ENCODE results near the gene SSRP1. TPM values are rescaled to one million over a fixed set of nuclear protein-coding genes. Genes with fewer than 3 reads are reported as not detected.

SSRP1 gene
- total RNA-seq, 1 donor from 2014 or later, result 79.5 TPM

DNA sequence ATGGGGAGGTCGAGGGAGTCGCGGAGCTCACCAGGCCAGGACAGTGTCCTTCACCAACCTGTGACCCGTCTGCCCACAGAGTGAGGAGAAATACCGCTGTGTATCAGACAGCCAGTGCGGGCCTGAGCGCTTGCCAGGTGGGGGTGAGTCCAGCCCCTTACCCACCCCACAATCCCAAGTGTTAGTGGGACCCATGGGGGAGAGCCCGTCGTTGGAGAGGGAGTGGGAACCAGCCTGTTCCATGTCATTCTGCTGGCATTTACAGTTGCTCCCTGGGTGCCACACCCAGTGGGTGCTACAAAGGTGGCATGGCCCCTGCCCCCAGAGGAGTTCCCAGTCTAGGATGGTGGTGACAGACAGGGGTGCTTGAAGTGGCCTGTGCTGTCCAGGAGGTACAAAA, 11.6 kb upstream of the SSRP1 start:
- H3K27me3 ChIP-seq (ENCODE audit: insufficient read depth, low read length), result no peaks in the 10 kb centered on the region
- Mint-ChIP-seq H3K4me1 (ENCODE audit: low read depth, unreplicated experiment) (no peaks in the 10 kb centered on the region), H3K27ac (ENCODE audit: unreplicated experiment) (no peak overlapping the region), H3K27me3 (ENCODE audit: low read depth, unreplicated experiment) (peaks cover 24% of the 10 kb centered on the region), H3K36me3 (ENCODE audit: low read depth, unreplicated experiment) (no peaks in the 10 kb centered on the region), H3K9me3 (ENCODE audit: unreplicated experiment) (peaks cover 6% of the 10 kb centered on the region), H3K4me3 (ENCODE audit: unreplicated experiment) (no peak overlapping the region)
- no peak overlapping the region for H3K4me3 ChIP-seq (ENCODE audit: insufficient read depth, low read depth, low read length)
- H3K27ac ChIP-seq (ENCODE audit: low read depth, low read length), result no peak overlapping the region
- H4K20me1 ChIP-seq (ENCODE audit: insufficient read depth, low read length), result no peaks in the 10 kb centered on the region
- no peak for TF ChIP-seq EZH2 (IDR thresholded peaks at IDR 0.05; ENCODE audit: insufficient read depth, low read length)
- H2AFZ ChIP-seq (ENCODE audit: low read depth, low read length), result no peak overlapping the region
- H3K79me2 ChIP-seq (ENCODE audit: insufficient read depth, low read length), result no peaks in the 10 kb centered on the region
- H3K9me3 ChIP-seq (ENCODE audit: insufficient read depth, low read depth, low read length), result peaks cover 10% of the 10 kb centered on the region
- no peak overlapping the region for H3K9ac ChIP-seq (ENCODE audit: low read length)
- H3K4me2 ChIP-seq (ENCODE audit: low read length), result no peak overlapping the region
- no peak for DNase-seq (ENCODE audit: low read depth)
- H3K4me1 ChIP-seq (ENCODE audit: insufficient read depth, low read length), result no peaks in the 10 kb centered on the region
- H3K36me3 ChIP-seq (ENCODE audit: insufficient read depth, low read length), result no peaks in the 10 kb centered on the region
- FAIRE-seq, result no peak

DNA sequence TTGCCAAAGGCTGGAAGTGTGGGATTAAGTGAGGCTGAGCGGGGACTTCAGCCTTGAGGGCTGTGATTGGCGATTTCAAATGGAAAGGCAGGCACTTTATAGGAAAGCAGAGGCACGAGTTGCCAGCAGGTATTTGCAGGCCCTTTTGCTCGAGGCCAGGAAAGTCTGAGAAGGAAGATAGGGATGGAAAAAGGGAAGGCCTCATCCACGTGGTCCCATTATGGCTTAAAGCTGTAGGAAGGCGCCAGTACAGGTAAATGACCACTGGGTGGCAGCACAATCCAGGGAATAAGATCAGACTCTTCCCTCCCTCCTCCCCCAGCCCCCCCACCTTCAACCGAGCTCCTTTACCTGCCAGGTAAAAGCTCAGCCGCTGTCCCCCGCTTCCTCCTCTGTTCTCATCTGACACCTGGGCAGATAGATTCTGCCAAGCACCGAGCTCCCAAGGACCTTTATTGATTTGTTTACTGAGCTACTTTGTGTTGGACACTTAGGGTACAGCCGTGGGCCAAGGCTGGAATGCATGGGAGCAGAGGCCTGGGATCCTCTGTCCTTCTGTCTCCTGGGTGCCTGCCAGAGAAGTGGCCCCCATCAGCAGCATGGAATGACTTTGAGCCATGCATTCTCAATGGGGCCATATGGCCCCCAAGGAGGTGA, 10.0 kb upstream of the SSRP1 start:
- Histone ChIP-seq H3K4me3 (ENCODE audit: insufficient read depth, low read depth, low read length) (no peak overlapping the region), H3K9ac (ENCODE audit: low read length) (peak overlapping the region; percentile 10), H3K27ac (ENCODE audit: low read depth, low read length) (no peak overlapping the region), H4K20me1 (ENCODE audit: insufficient read depth, low read length) (no peaks in the 10 kb centered on the region), H3K27me3 (ENCODE audit: insufficient read depth, low read length) (no peaks in the 10 kb centered on the region), H3K4me1 (ENCODE audit: insufficient read depth, low read length) (no peaks in the 10 kb centered on the region), H3K4me2 (ENCODE audit: low read length) (no peak overlapping the region), H3K36me3 (ENCODE audit: insufficient read depth, low read length) (no peaks in the 10 kb centered on the region), H2AFZ (ENCODE audit: low read depth, low read length) (peak overlapping the region; percentile 50), H3K9me3 (ENCODE audit: insufficient read depth, low read depth, low read length) (peaks cover under 1% of the 10 kb centered on the region), H3K79me2 (ENCODE audit: insufficient read depth, low read length) (no peaks in the 10 kb centered on the region)
- peaks cover 3% of the 10 kb centered on the region for H3K9me3 Mint-ChIP-seq (ENCODE audit: unreplicated experiment)
- TF ChIP-seq, protein P1, sequence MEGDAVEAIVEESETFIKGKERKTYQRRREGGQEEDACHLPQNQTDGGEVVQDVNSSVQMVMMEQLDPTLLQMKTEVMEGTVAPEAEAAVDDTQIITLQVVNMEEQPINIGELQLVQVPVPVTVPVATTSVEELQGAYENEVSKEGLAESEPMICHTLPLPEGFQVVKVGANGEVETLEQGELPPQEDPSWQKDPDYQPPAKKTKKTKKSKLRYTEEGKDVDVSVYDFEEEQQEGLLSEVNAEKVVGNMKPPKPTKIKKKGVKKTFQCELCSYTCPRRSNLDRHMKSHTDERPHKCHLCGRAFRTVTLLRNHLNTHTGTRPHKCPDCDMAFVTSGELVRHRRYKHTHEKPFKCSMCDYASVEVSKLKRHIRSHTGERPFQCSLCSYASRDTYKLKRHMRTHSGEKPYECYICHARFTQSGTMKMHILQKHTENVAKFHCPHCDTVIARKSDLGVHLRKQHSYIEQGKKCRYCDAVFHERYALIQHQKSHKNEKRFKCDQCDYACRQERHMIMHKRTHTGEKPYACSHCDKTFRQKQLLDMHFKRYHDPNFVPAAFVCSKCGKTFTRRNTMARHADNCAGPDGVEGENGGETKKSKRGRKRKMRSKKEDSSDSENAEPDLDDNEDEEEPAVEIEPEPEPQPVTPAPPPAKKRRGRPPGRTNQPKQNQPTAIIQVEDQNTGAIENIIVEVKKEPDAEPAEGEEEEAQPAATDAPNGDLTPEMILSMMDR (IDR thresholded peaks at IDR 0.05; ENCODE audit: insufficient read depth, low read depth, low read length), result peak; percentile 59
- no peak for TF ChIP-seq EZH2 (IDR thresholded peaks at IDR 0.05; ENCODE audit: insufficient read depth, low read length)
- peak overlapping the region; percentile 67 for H3K4me3 Mint-ChIP-seq (ENCODE audit: unreplicated experiment)
- H3K36me3 Mint-ChIP-seq (ENCODE audit: low read depth, unreplicated experiment), result no peaks in the 10 kb centered on the region
- H3K27me3 Mint-ChIP-seq (ENCODE audit: low read depth, unreplicated experiment), result peaks cover 24% of the 10 kb centered on the region
- peak; percentile 18 for DNase-seq (ENCODE audit: low read depth)
- no peaks in the 10 kb centered on the region for H3K4me1 Mint-ChIP-seq (ENCODE audit: low read depth, unreplicated experiment)
- H3K27ac Mint-ChIP-seq (ENCODE audit: unreplicated experiment), result peak overlapping the region; percentile 47
- FAIRE-seq, result no peak

DNA sequence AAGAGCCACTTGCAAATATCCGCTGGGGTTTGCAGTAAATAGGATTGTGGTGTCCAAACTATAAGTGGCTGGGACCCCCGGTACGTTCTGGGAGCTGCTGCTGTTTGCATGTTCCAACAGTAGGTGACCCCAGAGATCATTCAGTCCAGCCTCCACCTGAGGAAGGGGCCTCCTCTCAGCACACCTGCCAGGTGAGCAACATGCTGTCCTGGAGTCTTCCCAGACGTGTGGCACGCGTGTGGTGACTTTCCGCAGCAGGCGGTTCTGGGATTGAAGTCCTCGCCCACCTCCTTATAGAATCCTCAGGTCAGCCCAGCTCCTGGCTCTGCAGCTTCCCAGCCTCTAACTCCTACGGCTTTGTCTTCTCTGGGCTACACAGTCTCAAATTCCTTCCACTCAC, 9.1 kb upstream of the SSRP1 start:
- Mint-ChIP-seq H3K27me3 (ENCODE audit: low read depth, unreplicated experiment) (peaks cover 32% of the 10 kb centered on the region), H3K27ac (ENCODE audit: unreplicated experiment) (no peak overlapping the region), H3K4me1 (ENCODE audit: low read depth, unreplicated experiment) (no peaks in the 10 kb centered on the region), H3K36me3 (ENCODE audit: low read depth, unreplicated experiment) (no peaks in the 10 kb centered on the region), H3K4me3 (ENCODE audit: unreplicated experiment) (no peak overlapping the region), H3K9me3 (ENCODE audit: unreplicated experiment) (peaks cover 3% of the 10 kb centered on the region)
- no peaks in the 10 kb centered on the region for H3K36me3 ChIP-seq (ENCODE audit: insufficient read depth, low read length)
- peaks cover 7% of the 10 kb centered on the region for H3K27me3 ChIP-seq (ENCODE audit: insufficient read depth, low read length)
- H3K4me3 ChIP-seq (ENCODE audit: insufficient read depth, low read depth, low read length), result no peak overlapping the region
- H3K79me2 ChIP-seq (ENCODE audit: insufficient read depth, low read length), result no peaks in the 10 kb centered on the region
- TF ChIP-seq, protein P1 (IDR thresholded peaks at IDR 0.05; ENCODE audit: insufficient read depth, low read depth, low read length), result no peak
- TF ChIP-seq EZH2 (IDR thresholded peaks at IDR 0.05; ENCODE audit: insufficient read depth, low read length), result no peak
- H3K4me1 ChIP-seq (ENCODE audit: insufficient read depth, low read length), result no peaks in the 10 kb centered on the region
- no peak overlapping the region for H3K4me2 ChIP-seq (ENCODE audit: low read length)
- no peak overlapping the region for H3K9ac ChIP-seq (ENCODE audit: low read length)
- no peak for FAIRE-seq
- H2AFZ ChIP-seq (ENCODE audit: low read depth, low read length), result no peak overlapping the region
- H3K9me3 ChIP-seq (ENCODE audit: insufficient read depth, low read depth, low read length), result no peaks in the 10 kb centered on the region
- no peaks in the 10 kb centered on the region for H4K20me1 ChIP-seq (ENCODE audit: insufficient read depth, low read length)
- DNase-seq (ENCODE audit: low read depth), result no peak
- H3K27ac ChIP-seq (ENCODE audit: low read depth, low read length), result no peak overlapping the region
